Natural killer cell (primary cell): ENCODE results near the gene MGLL. TPM values are rescaled to one million over a fixed set of nuclear protein-coding genes. Genes with fewer than 3 reads are reported as not detected.

Experiments
- ATAC-seq, 3 donors: fragments of 150-1000 bp in 2 of 3; fragments of 200-7000 bp in 1 of 3; cut with Tn5 transposase; 1 replicate in 1 of 3; 2 replicates in 2 of 3; pipeline ENCODE4 v1.10.0; 2021; ENCODE audit warnings: mild to moderate bottlenecking in 2 of 3, moderate library complexity in 2 of 3
- DNase-seq, 2 donors: peaks; one replicate each; pipeline versions ENCODE4 v3.0.0 to v3.0.0-alpha.2; 2013 to 2021; ENCODE audit warnings: mixed read lengths in 1 of 2
- H3K27ac ChIP-seq: one replicate; pipeline ENCODE4 v1.5.1; 2013; ENCODE audit warnings: mild to moderate bottlenecking, low read length
- H3K27me3 ChIP-seq: one replicate; pipeline ENCODE4 v1.6.1; 2013; ENCODE audit warnings: low read length; ENCODE audit not compliant: control insufficient read depth, insufficient read depth
- H3K36me3 ChIP-seq: one replicate; pipeline ENCODE4 v1.6.1; 2013; ENCODE audit warnings: low read length; ENCODE audit not compliant: control insufficient read depth, insufficient read depth
- H3K4me1 ChIP-seq: one replicate; pipeline ENCODE4 v1.6.1; 2013; ENCODE audit warnings: low read length; ENCODE audit not compliant: control insufficient read depth, insufficient read depth
- H3K4me3 ChIP-seq: one replicate; pipeline ENCODE4 v1.5.1; 2013; ENCODE audit warnings: low read length
- H3K9me3 ChIP-seq: one replicate; pipeline ENCODE4 v1.6.1; 2013; ENCODE audit warnings: low read length; ENCODE audit not compliant: control insufficient read depth, insufficient read depth
- H3K27ac Mint-ChIP-seq, 2 donors: one replicate each; pipeline ENCODE4 v1.8.0; 2022; ENCODE audit warnings: mild to moderate bottlenecking in 2 of 2, mixed read lengths in 2 of 2, moderate library complexity in 1 of 2
- H3K27me3 Mint-ChIP-seq, 2 donors: one replicate each; pipeline ENCODE4 v1.8.0; 2022; ENCODE audit warnings: low read depth in 2 of 2, mixed read lengths in 2 of 2
- H3K36me3 Mint-ChIP-seq: one replicate; pipeline ENCODE4 v1.8.0; 2022; ENCODE audit warnings: mixed read lengths
- H3K4me1 Mint-ChIP-seq, 2 donors: one replicate each; pipeline ENCODE4 v1.8.0; 2022; ENCODE audit warnings: mixed read lengths in 2 of 2
- H3K4me3 Mint-ChIP-seq: one replicate; pipeline ENCODE4 v1.8.0; 2022; ENCODE audit warnings: mild to moderate bottlenecking, moderate library complexity, mixed read lengths
- H3K9me3 Mint-ChIP-seq, 2 donors: one replicate each; pipeline ENCODE4 v1.8.0; 2022; ENCODE audit warnings: mixed read lengths in 2 of 2
- CTCF ChIP-seq: fragments of 200-600 bp; IDR thresholded peaks from one replicate; pipeline ENCODE4 v1.8.0; 2022; ENCODE audit warnings: antibody characterized with exemption
- WGBS: methylation state at CpG from one replicate; pipeline ENCODE4 v1.1.7; 2013; ENCODE audit warnings: missing lambda C conversion rate; ENCODE audit not compliant: insufficient coverage; 5-methylcytosine and 5-hydroxymethylcytosine counted together
- intact Hi-C: fragments of 100-400 bp; cut with micrococcal nuclease; formaldehyde crosslinking; loops from one replicate; pipeline ENCODE4 v1.14.2; 2022
- total RNA-seq, 4 donors: library from RNA; stranded (reverse); fragments of 120-200 nt in 1 of 4; gene quantifications; one replicate each; pipeline versions ENCODE4 v1.2.3 to v1.2.4, GENCODE V29; 2013 to 2022

MGLL gene
- total RNA-seq, 3 donors from 2014 or later (not counting 1 experiment from before 2014, with no cell fraction given): 2.7 to 4.6 (median 3.0) TPM

GRCh38 chr3:127744253-127744815 lies 78.0 kb downstream of the MGLL start:
- Histone ChIP-seq H3K27me3 (no peaks in the 10 kb centered on the region), H3K9me3 (no peaks in the 10 kb centered on the region), H3K36me3 (no peaks in the 10 kb centered on the region), H3K4me3 (no peak overlapping the region), H3K27ac (no peak overlapping the region), H3K4me1 (no peaks in the 10 kb centered on the region)
- no peaks in the 10 kb centered on the region for H3K9me3 Mint-ChIP-seq
- TF ChIP-seq CTCF: no peak
- no peak overlapping the region for H3K4me3 Mint-ChIP-seq
- H3K27me3 Mint-ChIP-seq: peaks cover 0 to 8% of the 10 kb centered on the region in 2 donors
- H3K27ac Mint-ChIP-seq: no peak overlapping the region
- DNase-seq (no peak), ATAC-seq (no peak)
- intact Hi-C loops: no loop called here
- peaks cover 0 to 5% of the 10 kb centered on the region in 2 donors for H3K4me1 Mint-ChIP-seq
- no peaks in the 10 kb centered on the region for H3K36me3 Mint-ChIP-seq
- WGBS: 82% methylated on average over 8 of the region's 11 CpGs

- ATAC-seq: no peak
- Histone ChIP-seq H3K36me3 (no peaks in the 10 kb centered on the region), H3K4me3 (no peak overlapping the region), H3K4me1 (no peaks in the 10 kb centered on the region), H3K27ac (no peak overlapping the region), H3K27me3 (no peaks in the 10 kb centered on the region), H3K9me3 (no peaks in the 10 kb centered on the region)
- no peak overlapping the region for H3K4me3 Mint-ChIP-seq
- WGBS: 91% methylated on average over 14 of the region's 15 CpGs
- no peak for DNase-seq
- no peak for TF ChIP-seq CTCF
- no peak overlapping the region for H3K27ac Mint-ChIP-seq
- intact Hi-C loops: no loop called here
- H3K4me1 Mint-ChIP-seq: peaks cover 0 to 5% of the 10 kb centered on the region in 2 donors
- no peaks in the 10 kb centered on the region for H3K9me3 Mint-ChIP-seq
- H3K36me3 Mint-ChIP-seq: no peaks in the 10 kb centered on the region
- H3K27me3 Mint-ChIP-seq: peaks cover 0 to 8% of the 10 kb centered on the region in 2 donors
Measured at GRCh38 chr3:127743351-127744252, 78.7 kb downstream of the MGLL start.

GRCh38 chr3:127742580-127742979 lies 79.7 kb downstream of the MGLL start:
- peaks cover 0 to 8% of the 10 kb centered on the region in 2 donors for H3K27me3 Mint-ChIP-seq
- Histone ChIP-seq H3K27ac (no peak overlapping the region), H3K4me1 (no peaks in the 10 kb centered on the region), H3K9me3 (no peaks in the 10 kb centered on the region), H3K27me3 (no peaks in the 10 kb centered on the region), H3K4me3 (no peak overlapping the region), H3K36me3 (no peaks in the 10 kb centered on the region)
- no peak overlapping the region for H3K27ac Mint-ChIP-seq
- H3K4me1 Mint-ChIP-seq: peaks cover 0 to 5% of the 10 kb centered on the region in 2 donors
- no peaks in the 10 kb centered on the region for H3K9me3 Mint-ChIP-seq
- intact Hi-C loops: no loop called here
- DNase-seq (no peak), ATAC-seq (no peak)
- TF ChIP-seq CTCF: no peak
- H3K36me3 Mint-ChIP-seq: no peaks in the 10 kb centered on the region
- no peak overlapping the region for H3K4me3 Mint-ChIP-seq
- WGBS: 87% methylated on average over 9 of the region's 9 CpGs
